HEK293 (cell line): Measurements from ENCODE around the gene RRAS.
A peak's percentile ranks its signal among the peaks of the same experiment; 100 is the strongest.

ENCODE experiments used
- HOXA7 ChIP-seq: sonication (generic); formaldehyde crosslinking; IDR thresholded peaks from 2 replicates; pipeline ENCODE4 v1.8.1; 2022; ENCODE audit warnings: missing genetic modification reagents, borderline replicate concordance
- INSM2 ChIP-seq: fragments of 450-650 bp; formaldehyde crosslinking; IDR thresholded peaks from 2 replicates; pipeline ENCODE4 v1.5.1; 2016; ENCODE audit warnings: missing biosample characterization, missing genetic modification characterization
- KLF9 ChIP-seq: fragments of 450-650 bp; formaldehyde crosslinking; IDR thresholded peaks from 2 replicates; pipeline ENCODE4 v1.5.1; 2016; ENCODE audit warnings: missing biosample characterization, missing genetic modification characterization, low read depth
- PRDM2 ChIP-seq: fragments of 450-650 bp; formaldehyde crosslinking; IDR thresholded peaks from 2 replicates; pipeline ENCODE4 v1.5.1; 2016; ENCODE audit warnings: missing biosample characterization, missing genetic modification characterization, borderline replicate concordance
- RBAK ChIP-seq: fragments of 450-650 bp; formaldehyde crosslinking; IDR thresholded peaks from 2 replicates; pipeline ENCODE4 v1.5.1; 2016; ENCODE audit warnings: missing biosample characterization, missing genetic modification characterization
- REPIN1 ChIP-seq: fragments of 450-650 bp; formaldehyde crosslinking; IDR thresholded peaks from 2 replicates; pipeline ENCODE4 v1.5.1; 2017; ENCODE audit warnings: missing biosample characterization, missing genetic modification characterization, low read depth
- ZBTB26 ChIP-seq: fragments of 450-650 bp; formaldehyde crosslinking; optimal IDR thresholded peaks from 2 replicates; pipeline ENCODE3; 2016; ENCODE audit warnings: missing biosample characterization, mild to moderate bottlenecking, missing genetic modification characterization
- ZBTB44 ChIP-seq: fragments of 450-650 bp; IDR thresholded peaks from 2 replicates; pipeline ENCODE4 v1.5.1; 2018; ENCODE audit warnings: missing biosample characterization, mild to moderate bottlenecking, missing genetic modification characterization
- ZNF138 ChIP-seq: fragments of 450-650 bp; formaldehyde crosslinking; IDR thresholded peaks from 2 replicates; pipeline ENCODE4 v1.5.1; 2016; ENCODE audit warnings: missing biosample characterization, missing genetic modification characterization, borderline replicate concordance
- ZNF202 ChIP-seq: fragments of 450-650 bp; formaldehyde crosslinking; IDR thresholded peaks from 2 replicates; pipeline ENCODE4 v1.5.1; 2016; ENCODE audit warnings: missing biosample characterization, missing genetic modification characterization, borderline replicate concordance
- ZNF248 ChIP-seq: fragments of 450-650 bp; formaldehyde crosslinking; IDR thresholded peaks from 2 replicates; pipeline ENCODE4 v1.5.1; 2017; ENCODE audit warnings: missing biosample characterization, missing genetic modification characterization
- ZNF324 ChIP-seq: fragments of 450-650 bp; formaldehyde crosslinking; IDR thresholded peaks from 2 replicates; pipeline ENCODE4 v1.5.1; 2016; ENCODE audit warnings: missing biosample characterization, missing genetic modification characterization
- ZNF394 ChIP-seq: fragments of 450-650 bp; formaldehyde crosslinking; IDR thresholded peaks from 2 replicates; pipeline ENCODE4 v1.5.1; 2016; ENCODE audit warnings: missing biosample characterization, missing genetic modification characterization, mild to moderate bottlenecking, moderate library complexity, borderline replicate concordance
- ZNF423 ChIP-seq: fragments of 450-650 bp; formaldehyde crosslinking; IDR thresholded peaks from 2 replicates; pipeline ENCODE4 v1.5.1; 2016; ENCODE audit warnings: missing biosample characterization, missing genetic modification characterization
- ZNF449 ChIP-seq: fragments of 450-650 bp; formaldehyde crosslinking; IDR thresholded peaks from 2 replicates; pipeline ENCODE4 v1.5.1; 2017; ENCODE audit warnings: missing biosample characterization, mild to moderate bottlenecking, missing genetic modification characterization, moderate library complexity
- ZNF510 ChIP-seq: fragments of 450-650 bp; formaldehyde crosslinking; IDR thresholded peaks from 2 replicates; pipeline ENCODE4 v1.5.1; 2018; ENCODE audit warnings: mild to moderate bottlenecking, missing genetic modification characterization, missing biosample characterization; ENCODE audit not compliant: insufficient replicate concordance
- ZNF513 ChIP-seq: fragments of 450-650 bp; IDR thresholded peaks from 2 replicates; pipeline ENCODE4 v1.5.1; 2018; ENCODE audit warnings: missing biosample characterization, missing genetic modification characterization
- ZNF521 ChIP-seq: fragments of 450-650 bp; formaldehyde crosslinking; IDR thresholded peaks from 2 replicates; pipeline ENCODE4 v1.5.1; 2017; ENCODE audit warnings: missing biosample characterization, mild to moderate bottlenecking, missing genetic modification characterization
- ZNF549 ChIP-seq: fragments of 450-650 bp; IDR thresholded peaks from 2 replicates; pipeline ENCODE4 v1.5.1; 2018; ENCODE audit warnings: missing biosample characterization, missing genetic modification characterization, mild to moderate bottlenecking, inconsistent platforms, moderate library complexity
- ZNF555 ChIP-seq: fragments of 450-650 bp; formaldehyde crosslinking; conservative IDR thresholded peaks from 2 replicates; pipeline ENCODE4 v1.5.1; 2017; ENCODE audit warnings: missing biosample characterization, mild to moderate bottlenecking, missing genetic modification characterization, inconsistent platforms
- ZNF580 ChIP-seq: fragments of 450-650 bp; formaldehyde crosslinking; IDR thresholded peaks from 2 replicates; pipeline ENCODE4 v1.5.1; 2016; ENCODE audit warnings: missing biosample characterization, missing genetic modification characterization
- ZNF639 ChIP-seq: fragments of 450-650 bp; formaldehyde crosslinking; IDR thresholded peaks from 2 replicates; pipeline ENCODE4 v1.5.1; 2016; ENCODE audit warnings: missing biosample characterization, missing genetic modification characterization
- ZNF776 ChIP-seq: fragments of 450-650 bp; formaldehyde crosslinking; IDR thresholded peaks from 2 replicates; pipeline ENCODE4 v1.5.0; 2017; ENCODE audit warnings: missing biosample characterization, missing genetic modification characterization, borderline replicate concordance

RRAS gene

GRCh38 chr19:49677231-49677900 lies 37.4 kb upstream of the RRAS start, which contains the start of gene PRMT1 (continued):
- TF ChIP-seq PRDM2 (tag by site-specific recombination) (no peak), ZNF202 (tag by site-specific recombination) (no peak), ZNF513 (tag by site-specific recombination) (no peak), ZNF639 (tag by site-specific recombination) (no peak), ZBTB26 (tag by site-specific recombination) (peak; percentile 34), ZNF580 (peak; percentile 74; the same call in 1 of the 2 replicates), ZNF521 (tag by site-specific recombination) (no peak), ZNF510 (tag by site-specific recombination) (no peak), ZNF324 (tag by site-specific recombination) (peak; percentile 79), KLF9 (tag by site-specific recombination) (peak; percentile 99), ZNF449 (tag by site-specific recombination) (no peak; the same call in 1 of the 2 replicates), RBAK (tag by site-specific recombination) (no peak), REPIN1 (tag by site-specific recombination) (no peak), HOXA7 (CRISPR knock-in tag) (no peak), ZNF549 (tag by site-specific recombination) (no peak), ZBTB44 (tag by site-specific recombination) (no peak), ZNF776 (tag by site-specific recombination) (no peak), ZNF248 (tag by site-specific recombination) (no peak), ZNF138 (no peak), ZNF394 (no peak), ZNF423 (tag by site-specific recombination) (peak; percentile 98), ZNF555 (tag by site-specific recombination) (no peak), INSM2 (tag by site-specific recombination) (peak; percentile 21; the same call in 1 of the 2 replicates)
